ENCODE data around the gene AADAT.
"Not testable (repeated sequence)": the region's sequence is repeated elsewhere in the genome, so short reads cannot be mapped to it uniquely, and the experiment has no call there.

Gene AADAT

GRCh38 chr4:170089668-170090351, at the start of gene AADAT:
Gene AADAT, minus strand, starts transcription at chr4:170089956. Its CDS starts 266 bp downstream, at chr4:170089690.
- DNase-seq = peak; percentile 61

- DNase-seq = peak; percentile 10
Measured at GRCh38 chr4:170138580-170139194, 48.9 kb upstream of the AADAT start.

- DNase-seq = no peak
Measured at GRCh38 chr4:170137927-170138326, 48.2 kb upstream of the AADAT start.

- DNase-seq = no peak
Measured at GRCh38 chr4:170137466-170137865, 47.7 kb upstream of the AADAT start.

GRCh38 chr4:170134821-170135220, 45.1 kb upstream of the AADAT start:
- no peak for DNase-seq

- DNase-seq = no peak
Measured at GRCh38 chr4:170128219-170128804, 38.6 kb upstream of the AADAT start.

GRCh38 chr4:170127758-170128157, 38.0 kb upstream of the AADAT start:
- no peak for DNase-seq

GRCh38 chr4:170124406-170124805, 34.6 kb upstream of the AADAT start:
- DNase-seq = no peak

GRCh38 chr4:170122252-170122651, 32.5 kb upstream of the AADAT start:
- no peak for DNase-seq

- no peak for DNase-seq
Measured at GRCh38 chr4:170114636-170115035, 24.9 kb upstream of the AADAT start.

GRCh38 chr4:170114183-170114582, 24.4 kb upstream of the AADAT start:
- not testable (repeated sequence) for DNase-seq

GRCh38 chr4:170111546-170111945, 21.8 kb upstream of the AADAT start:
- no peak for DNase-seq

- no peak for DNase-seq
Measured at GRCh38 chr4:170111085-170111484, 21.3 kb upstream of the AADAT start.

GRCh38 chr4:170110285-170110672, 20.5 kb upstream of the AADAT start:
- no peak for DNase-seq

GRCh38 chr4:170109586-170110284, 20.0 kb upstream of the AADAT start:
- DNase-seq = no peak

- no peak for DNase-seq
Measured at GRCh38 chr4:170106900-170107299, 17.1 kb upstream of the AADAT start.

- no peak for DNase-seq
Measured at GRCh38 chr4:170102426-170102825, 12.7 kb upstream of the AADAT start.

GRCh38 chr4:170098171-170098570, 8.4 kb upstream of the AADAT start:
- not testable (repeated sequence) for DNase-seq

- no peak for DNase-seq
Measured at GRCh38 chr4:170097681-170098080, 7.9 kb upstream of the AADAT start.

GRCh38 chr4:170093973-170094535, 4.3 kb upstream of the AADAT start:
- DNase-seq = no peak

- DNase-seq = no peak
Measured at GRCh38 chr4:170091069-170091696, 1.4 kb upstream of the AADAT start.

- DNase-seq = no peak
Measured at GRCh38 chr4:170090352-170091052, 746 bp upstream of the AADAT start.

All from NCI-H774 (cell line).